Measurements from ENCODE around the gene PGAP3. TPM values are rescaled to one million over a fixed set of nuclear protein-coding genes. Genes with fewer than 3 reads are reported as not detected.

Gene PGAP3
- total RNA-seq, 2 experiments from 2014 or later = 6.4 to 7.4 TPM

DNA sequence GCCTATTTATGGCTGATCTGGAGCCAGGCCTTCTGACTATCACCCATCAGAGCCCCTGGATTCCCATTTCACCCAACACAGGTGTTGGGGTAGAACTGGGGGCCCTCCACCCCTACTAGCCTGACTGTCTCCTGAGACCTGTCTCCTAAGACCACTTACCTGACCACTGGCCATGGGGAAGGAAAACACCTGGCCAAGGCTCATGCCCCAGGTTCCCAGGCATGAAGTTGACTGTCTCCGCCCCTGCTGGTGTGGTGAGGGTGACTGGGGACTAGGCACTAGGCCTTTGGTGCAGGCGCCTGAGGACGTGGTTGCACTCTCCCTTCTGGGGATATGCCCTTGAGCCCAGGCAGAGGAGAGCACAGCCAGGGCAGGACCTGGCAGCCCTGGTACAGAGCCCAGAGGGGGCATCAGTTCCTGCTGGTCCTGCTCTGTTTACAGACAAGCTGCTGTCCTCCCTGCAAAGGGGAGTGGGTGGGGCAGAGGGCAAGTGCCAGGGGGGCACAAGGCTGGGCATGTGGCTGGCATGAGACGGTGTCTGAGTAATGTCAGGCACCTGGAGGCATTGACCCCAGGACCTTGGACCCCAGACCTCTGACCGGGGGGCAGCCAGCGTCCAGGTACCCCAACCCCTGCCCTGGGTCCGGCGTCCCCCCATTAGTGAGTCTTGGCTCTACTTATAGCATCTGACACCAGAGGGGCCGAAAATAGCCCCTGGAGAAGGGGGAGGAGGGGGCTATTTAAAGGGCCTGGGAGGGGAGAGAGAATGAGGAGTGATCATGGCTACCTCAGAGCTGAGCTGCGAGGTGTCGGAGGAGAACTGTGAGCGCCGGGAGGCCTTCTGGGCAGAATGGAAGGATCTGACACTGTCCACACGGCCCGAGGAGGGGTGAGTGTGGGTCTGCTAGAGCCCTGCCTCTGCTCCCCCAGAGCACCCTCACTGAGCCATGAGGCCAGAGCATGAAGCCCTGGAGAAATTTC, 23.0 kb downstream of the PGAP3 start, which contains the start of gene TCAP:
Gene TCAP, plus strand, starts transcription at position 769 of the 981 bp plus-strand sequence. Its CDS starts 11 bp downstream, at position 780.
- peaks cover 13% of the 10 kb centered on the region for H3K27me3 Mint-ChIP-seq

DNA sequence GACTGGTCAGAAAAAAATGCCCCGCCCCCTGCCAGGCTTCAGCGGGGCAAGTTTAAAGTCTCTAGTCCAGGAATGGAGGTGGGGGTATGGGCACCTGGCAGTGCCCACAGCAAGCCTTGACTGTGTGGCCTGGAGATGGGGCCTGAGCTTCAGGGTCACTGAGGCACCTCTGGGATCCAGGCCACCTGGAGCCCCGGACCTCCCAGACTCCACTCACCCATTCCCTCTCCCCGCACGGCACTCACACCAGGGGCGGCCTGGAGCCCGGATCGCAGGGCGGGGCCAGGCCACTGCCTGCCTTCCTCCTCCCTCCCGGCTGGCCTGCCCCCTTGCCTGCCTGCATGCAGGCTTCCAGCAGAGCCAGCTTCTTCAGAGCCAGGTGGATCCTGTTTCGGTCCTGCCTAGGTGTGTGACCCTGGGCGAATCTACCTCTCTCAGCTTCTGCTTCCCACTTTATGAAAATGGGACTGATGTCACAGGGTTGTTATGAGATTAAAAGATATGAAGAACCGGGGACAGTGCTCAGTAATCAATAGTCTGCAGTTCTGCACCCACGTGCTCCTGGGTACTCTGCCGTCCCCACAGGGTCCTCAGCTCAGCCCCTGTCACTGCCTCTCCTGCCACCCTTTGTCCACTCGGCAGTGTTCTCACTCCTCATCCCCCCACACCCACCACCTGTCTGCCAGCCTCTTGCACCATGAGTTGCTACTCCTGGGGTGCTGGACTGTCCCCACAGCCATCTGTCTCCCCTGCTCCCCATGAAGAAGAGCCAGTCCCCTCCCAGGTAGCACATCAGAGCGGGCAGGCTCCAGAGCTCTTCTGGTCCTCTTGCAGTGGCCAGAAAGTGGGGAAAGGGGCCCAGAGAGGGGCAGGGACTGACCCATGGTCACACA, 23.9 kb downstream of the PGAP3 start:
- CTCF ChIA-PET = interaction anchor here (1.1 to 12.7 kb wide), 3 partner anchors 8 to 42 kb away, joined by 3 to 146 read pairs (median 132); no protein-coding TSS in a partner anchor
- no peaks in the 10 kb centered on the region for H3K36me3 Mint-ChIP-seq (ENCODE audit: low read depth)

More for the DNA sequence above, 23.0 kb downstream of the PGAP3 start, which contains the start of gene TCAP:
- ChIA-PET CTCF (interaction anchor here (2.1 to 12.7 kb wide), 3 partner anchors 11 to 43 kb away, joined by 7 to 146 read pairs (median 132); no protein-coding TSS in a partner anchor), POLR2A (interaction anchor here (1.8 to 2.1 kb wide), 2 partner anchors 12 to 15 kb away, joined by 5 to 7 read pairs; no protein-coding TSS in a partner anchor)
- intact Hi-C loops (cut with micrococcal nuclease) = no loop called here
- Mint-ChIP-seq H3K4me1 (ENCODE audit: low read depth) (peaks cover 7% of the 10 kb centered on the region), H3K36me3 (ENCODE audit: low read depth) (no peaks in the 10 kb centered on the region), H3K4me3 (no peak within 1 kb of the TSS), H3K27ac (no peak within 1 kb of the TSS), H3K9me3 (no peaks in the 10 kb centered on the region)
- TF ChIP-seq CTCF (IDR thresholded peaks at IDR 0.05) = no peak
- ATAC-seq (no peak), DNase-seq (no peak)

GRCh38 chr17:39663340-39663687, 24.5 kb downstream of the PGAP3 start:
- Mint-ChIP-seq H3K27ac (no peak overlapping the region), H3K4me3 (no peak overlapping the region), H3K27me3 (peaks cover 4% of the 10 kb centered on the region), H3K4me1 (ENCODE audit: low read depth) (peaks cover 14% of the 10 kb centered on the region), H3K36me3 (ENCODE audit: low read depth) (no peaks in the 10 kb centered on the region), H3K9me3 (no peaks in the 10 kb centered on the region)
- intact Hi-C loops (cut with micrococcal nuclease) = no loop called here
- DNase-seq (no peak), ATAC-seq (no peak)
- TF ChIP-seq CTCF (IDR thresholded peaks at IDR 0.05) = no peak
- ChIA-PET POLR2A (no interaction called here), CTCF (interaction anchor here (1.1 to 12.7 kb wide), 2 partner anchors 9 to 10 kb away, joined by 3 to 146 read pairs; no protein-coding TSS in a partner anchor)

More for the DNA sequence above, 23.9 kb downstream of the PGAP3 start:
- DNase-seq (no peak), ATAC-seq (no peak)
- intact Hi-C loops (cut with micrococcal nuclease) = no loop called here
- H3K27ac Mint-ChIP-seq = no peak overlapping the region
- no peak overlapping the region for H3K4me3 Mint-ChIP-seq
- peaks cover 13% of the 10 kb centered on the region for H3K4me1 Mint-ChIP-seq (ENCODE audit: low read depth)
- peaks cover 9% of the 10 kb centered on the region for H3K27me3 Mint-ChIP-seq
- POLR2A ChIA-PET = no interaction called here
- H3K9me3 Mint-ChIP-seq = no peaks in the 10 kb centered on the region
- no peak for TF ChIP-seq CTCF (IDR thresholded peaks at IDR 0.05)

- Mint-ChIP-seq H3K4me1 (ENCODE audit: low read depth) (peaks cover 18% of the 10 kb centered on the region), H3K9me3 (no peaks in the 10 kb centered on the region), H3K4me3 (no peak overlapping the region), H3K27ac (no peak overlapping the region), H3K36me3 (ENCODE audit: low read depth) (no peaks in the 10 kb centered on the region), H3K27me3 (peaks cover 4% of the 10 kb centered on the region)
- TF ChIP-seq CTCF (IDR thresholded peaks at IDR 0.05) = no peak
- POLR2A ChIA-PET = no interaction called here
- DNase-seq (no peak), ATAC-seq (no peak)
- intact Hi-C loops (cut with micrococcal nuclease) = no loop called here
- CTCF ChIA-PET = interaction anchor here (0.8 to 1.1 kb wide), 2 partner anchors 9 kb away, joined by 3 read pairs; no protein-coding TSS in a partner anchor
Measured at GRCh38 chr17:39662551-39663339, 25.1 kb downstream of the PGAP3 start.

Data from activated CD8-positive, alpha-beta T cell treated with anti-CD3 and anti-CD28 coated beads for 36 hours (primary cell).